ENCODE data around the gene ARFGEF2. TPM values are rescaled to one million over a fixed set of nuclear protein-coding genes. Genes with fewer than 3 reads are reported as not detected.

Gene ARFGEF2
- total RNA-seq, 1 donor: 47.5 TPM

- TF ChIP-seq CTCF (IDR thresholded peaks at IDR 0.05; ENCODE audit: insufficient read depth, low read depth, low read length): no peak
- H3K4me3 ChIP-seq (ENCODE audit: low read depth, low read length): no peak overlapping the region
- DNase-seq (ENCODE audit: low read depth): no peak
Observed at GRCh38 chr20:48919336-48919881, 2.1 kb upstream of the ARFGEF2 start.

- no peak for DNase-seq (ENCODE audit: low read depth)
- H3K4me3 ChIP-seq (ENCODE audit: low read depth, low read length): no peak overlapping the region
- no peak for TF ChIP-seq CTCF (IDR thresholded peaks at IDR 0.05; ENCODE audit: insufficient read depth, low read depth, low read length)
Observed at GRCh38 chr20:48919882-48920526, 1.5 kb upstream of the ARFGEF2 start.

DNA sequence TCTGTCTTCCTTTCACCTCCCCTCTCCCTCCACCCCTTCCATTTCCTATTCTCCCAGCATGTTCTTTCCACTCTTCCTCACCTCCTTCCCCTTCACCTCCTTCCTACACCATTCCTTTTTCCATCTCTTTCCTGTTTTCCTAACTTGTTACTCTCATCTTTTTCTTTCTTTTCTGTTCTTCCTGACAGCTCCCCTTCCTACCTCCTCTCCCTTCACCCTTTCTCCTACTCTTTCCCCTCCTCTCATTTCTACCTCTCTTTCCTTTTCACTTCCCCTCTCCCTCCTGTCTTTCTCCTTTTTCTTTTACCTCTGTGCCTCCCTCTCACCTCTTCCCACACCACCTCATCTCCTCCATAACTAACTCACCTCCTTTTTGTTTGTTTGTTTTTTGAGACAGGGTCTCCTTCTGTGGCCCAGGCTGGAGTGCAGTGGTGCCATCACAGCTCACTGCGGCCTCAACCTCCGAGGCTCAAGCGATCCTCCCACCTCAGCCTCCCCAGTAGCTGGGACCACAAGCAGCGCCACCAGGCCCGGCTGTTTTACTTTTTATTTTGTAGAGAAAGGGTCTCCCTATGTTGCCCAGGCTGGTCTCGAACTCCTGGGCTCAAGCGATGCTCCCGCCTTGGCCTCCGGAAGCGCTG is 864 bp upstream of the ARFGEF2 start:
- no peak for DNase-seq (ENCODE audit: low read depth)
- TF ChIP-seq CTCF (IDR thresholded peaks at IDR 0.05; ENCODE audit: insufficient read depth, low read depth, low read length): no peak
- H3K4me3 ChIP-seq (ENCODE audit: low read depth, low read length): peak overlapping the region; percentile 91

DNA sequence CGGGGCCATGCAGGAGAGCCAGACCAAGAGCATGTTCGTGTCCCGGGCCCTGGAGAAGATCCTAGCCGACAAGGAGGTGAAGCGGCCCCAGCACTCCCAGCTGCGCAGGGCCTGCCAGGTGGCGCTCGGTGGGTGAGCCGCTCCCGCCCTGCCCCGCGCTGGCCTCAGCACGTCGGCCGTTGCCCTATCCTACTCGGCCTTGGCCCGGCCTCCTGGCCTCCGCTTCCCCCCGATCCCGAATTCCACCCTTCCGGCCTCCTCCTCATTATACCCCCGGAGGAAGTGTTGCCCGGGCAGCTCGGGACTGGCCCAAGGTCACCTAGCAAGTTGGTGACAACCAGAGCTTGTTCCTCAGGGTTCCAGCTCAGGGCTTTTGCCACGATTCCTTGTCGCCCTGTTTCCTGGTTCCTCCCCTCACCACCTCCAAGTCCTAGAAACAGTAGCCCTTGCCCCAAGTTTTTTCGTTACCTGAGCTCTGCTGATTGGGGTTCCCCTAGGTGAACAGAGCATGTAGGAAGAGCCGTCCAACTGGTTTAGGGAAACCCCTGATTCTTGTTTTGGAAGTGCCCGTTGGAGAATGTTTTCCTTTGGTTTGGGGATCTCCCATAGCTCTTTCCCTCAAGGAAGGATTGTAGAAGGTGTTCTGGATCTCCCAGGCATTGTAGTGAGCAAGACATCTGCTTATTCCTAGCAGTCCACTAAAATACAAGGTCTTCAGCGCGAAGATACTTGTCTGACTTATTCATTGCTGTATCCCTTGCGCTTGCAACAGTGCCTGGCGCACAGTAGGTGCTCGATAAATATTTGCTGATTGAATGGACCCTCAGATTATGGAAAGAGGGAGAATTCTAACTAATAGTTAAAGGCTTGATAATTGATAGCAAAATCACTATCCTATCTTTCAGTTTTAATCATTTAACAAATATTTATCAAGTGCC is 641 bp downstream of the ARFGEF2 start:
- no peak for TF ChIP-seq CTCF (IDR thresholded peaks at IDR 0.05; ENCODE audit: insufficient read depth, low read depth, low read length)
- H3K4me3 ChIP-seq (ENCODE audit: low read depth, low read length): peak overlapping the region; percentile 91
- DNase-seq (ENCODE audit: low read depth): peak; percentile 61

DNA sequence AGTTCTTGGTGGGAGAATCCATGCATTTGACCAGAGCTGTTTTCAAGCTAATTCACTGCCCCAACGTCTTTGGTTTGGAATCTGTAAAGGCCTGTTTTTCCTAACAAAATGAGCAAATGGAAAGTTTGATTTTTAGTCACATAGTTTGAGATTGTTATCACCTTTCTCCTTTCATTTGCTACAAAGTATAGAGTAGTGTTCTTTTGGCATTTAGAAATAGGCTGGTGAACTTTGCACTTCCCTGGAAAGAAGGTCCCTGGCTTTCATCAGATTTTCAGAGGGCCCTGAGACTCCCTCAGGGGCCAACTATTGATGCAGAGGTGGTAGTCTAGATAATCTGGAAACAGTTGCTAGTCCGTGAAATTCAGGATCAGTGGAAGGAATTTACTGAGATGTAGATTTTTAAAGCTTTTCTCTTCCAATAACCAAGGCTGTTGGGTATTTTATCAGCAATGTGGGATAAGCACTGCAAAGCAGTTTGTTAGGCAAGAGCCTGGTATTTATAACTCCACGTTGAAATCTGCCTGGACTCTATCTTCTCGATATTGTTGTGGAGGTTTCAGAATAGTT is 1.7 kb downstream of the ARFGEF2 start:
- no peak for TF ChIP-seq CTCF (IDR thresholded peaks at IDR 0.05; ENCODE audit: insufficient read depth, low read depth, low read length)
- peak overlapping the region; percentile 91 for H3K4me3 ChIP-seq (ENCODE audit: low read depth, low read length)
- peak; percentile 71 for DNase-seq (ENCODE audit: low read depth)

DNA sequence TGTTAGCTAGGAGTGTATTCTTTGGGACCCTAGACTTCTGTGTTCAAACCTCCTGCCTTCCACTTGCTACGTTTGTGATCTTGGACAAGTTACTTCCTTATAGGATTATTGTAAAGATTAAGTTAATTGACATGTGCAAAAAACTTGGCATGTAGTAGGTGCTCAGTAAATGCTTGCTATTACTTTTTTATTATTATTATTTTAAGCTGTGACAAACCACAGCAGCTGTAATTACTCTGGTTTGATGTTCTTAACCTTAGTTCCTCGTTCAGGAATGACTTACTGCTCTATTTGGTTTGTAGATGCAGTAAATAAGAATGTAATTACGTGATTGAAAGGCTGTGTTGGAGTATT is 3.2 kb downstream of the ARFGEF2 start:
- TF ChIP-seq CTCF (IDR thresholded peaks at IDR 0.05; ENCODE audit: insufficient read depth, low read depth, low read length): no peak
- DNase-seq (ENCODE audit: low read depth): no peak
- peak overlapping the region; percentile 34 for H3K4me3 ChIP-seq (ENCODE audit: low read depth, low read length)
